Measurements from ENCODE around the gene PXDN. TPM values are rescaled to one million over a fixed set of nuclear protein-coding genes. Genes with fewer than 3 reads are reported as not detected.
"Not testable (repeated sequence)": the region's sequence is repeated elsewhere in the genome, so short reads cannot be mapped to it uniquely, and the experiment has no call there.

PXDN gene
- polyA plus RNA-seq, 3 donors, result 153 to 161 (median 158) TPM

DNA sequence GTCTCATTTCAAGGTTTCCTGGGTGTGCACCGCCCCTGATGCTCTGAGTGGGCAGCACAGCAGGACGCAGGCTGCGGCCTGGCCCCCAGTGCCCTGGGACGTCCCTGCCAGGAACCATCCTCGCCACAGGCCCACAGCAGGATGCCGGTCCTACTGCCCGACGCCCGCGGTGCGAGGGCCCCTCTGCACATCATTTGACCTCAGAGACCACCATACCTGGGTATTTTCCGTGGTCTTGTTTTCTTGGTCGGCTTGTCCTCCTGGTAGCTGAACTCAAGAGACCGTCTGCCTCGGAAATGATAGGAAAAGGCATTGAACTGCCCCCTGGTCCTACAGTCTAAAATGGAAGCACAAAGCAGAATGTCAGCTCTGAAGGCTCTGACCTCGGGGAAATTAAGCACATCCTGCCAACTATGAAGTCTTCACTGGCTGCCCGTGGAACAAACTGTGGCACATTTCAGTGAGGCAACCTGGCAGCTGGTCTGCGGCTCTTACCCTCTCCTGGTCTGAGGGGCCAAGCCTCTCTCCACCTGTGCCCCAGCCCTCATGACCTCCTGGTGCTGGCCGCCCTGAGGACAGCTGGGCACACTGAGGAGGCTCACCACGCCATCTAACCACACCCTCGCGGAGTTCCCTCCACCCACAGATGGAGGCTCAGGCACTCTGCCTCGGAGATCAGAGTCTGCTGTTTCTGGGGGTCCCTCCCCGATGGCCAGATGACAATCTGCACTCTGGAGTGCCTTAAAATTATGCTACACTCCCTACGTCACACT is 105.0 kb downstream of the PXDN start:
- no peak for DNase-seq (ENCODE audit: low read depth in 3 of 3, low spot score in 2 of 3)

DNA sequence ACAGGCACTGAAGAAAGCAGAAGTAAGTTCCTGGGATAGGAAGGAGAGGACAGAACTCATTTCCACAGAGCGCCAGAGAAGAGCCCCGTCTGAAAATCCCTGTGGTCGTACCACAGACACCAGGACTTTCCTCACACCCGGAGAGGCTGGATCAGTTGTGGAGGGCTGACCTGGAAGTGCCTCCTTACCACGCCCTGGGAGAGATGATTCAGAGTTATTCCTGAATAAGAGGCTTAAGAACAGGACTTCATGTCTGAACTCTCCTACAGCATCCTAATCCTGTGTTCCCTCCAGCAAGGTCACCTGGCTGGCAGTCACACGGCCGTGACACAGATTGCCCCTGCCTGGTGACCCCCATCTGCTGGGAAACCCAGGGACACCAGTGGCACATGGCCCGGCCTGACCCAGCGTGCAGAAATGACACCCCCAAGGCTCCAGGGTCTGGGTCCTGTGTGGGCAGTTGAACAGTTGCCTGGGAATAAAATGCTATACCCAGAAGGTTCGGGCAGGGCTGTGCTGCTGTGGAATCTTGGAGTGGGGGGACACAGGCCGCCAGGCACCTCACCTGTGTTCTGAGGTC is 105.9 kb downstream of the PXDN start:
- DNase-seq (ENCODE audit: low read depth in 3 of 3, low spot score in 2 of 3), result no peak

DNA sequence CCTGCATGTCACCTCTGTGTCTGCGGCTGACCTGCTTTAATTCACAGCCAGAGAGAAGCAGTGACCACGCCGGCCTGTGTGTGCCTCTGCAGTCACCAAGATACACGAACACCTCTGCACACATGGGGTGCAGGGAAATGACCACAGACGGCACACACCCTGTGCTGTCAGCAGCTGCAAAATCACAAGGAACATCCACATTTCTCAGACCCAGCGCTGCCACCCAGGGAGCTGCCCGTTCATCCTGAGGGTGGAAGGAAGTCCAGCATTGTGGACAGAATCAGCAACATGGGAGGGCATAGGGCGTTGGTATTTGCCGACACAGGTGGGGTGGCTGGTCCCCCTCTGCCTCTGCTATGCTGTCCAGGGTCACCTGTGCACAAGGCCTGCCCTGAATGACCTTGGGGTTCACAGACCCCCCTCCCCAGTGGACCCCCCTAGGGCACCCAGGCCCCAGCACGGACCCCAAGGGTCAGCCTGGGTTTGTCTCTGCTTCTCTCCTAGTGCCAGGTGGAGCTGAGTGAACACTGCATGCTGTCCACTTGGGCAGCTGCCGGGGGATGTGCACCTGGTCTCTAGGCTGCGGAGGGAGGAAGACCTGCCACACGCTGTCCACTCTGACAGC is 107.4 kb downstream of the PXDN start:
- DNase-seq (ENCODE audit: low read depth in 3 of 3, low spot score in 2 of 3), result no peak

DNA sequence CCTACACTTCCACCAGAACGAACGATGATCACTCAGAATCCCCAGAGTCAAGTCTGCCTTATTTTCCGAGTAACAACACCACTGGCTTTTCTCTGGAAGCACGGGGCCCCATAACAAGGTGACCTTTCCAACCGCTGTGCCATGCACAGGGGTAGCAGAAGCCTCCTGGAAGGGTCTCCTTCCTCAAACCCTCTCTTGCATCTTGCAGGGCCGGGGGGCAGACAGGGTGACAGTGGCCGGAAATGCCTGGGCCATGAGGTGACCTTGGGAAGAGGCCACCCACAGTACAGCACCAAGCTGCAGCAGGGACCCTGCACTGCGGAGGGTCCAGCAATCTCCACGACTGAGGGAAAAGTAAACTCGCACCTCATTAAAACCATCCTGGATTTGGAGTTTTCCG is 108.5 kb downstream of the PXDN start:
- no peak for DNase-seq (ENCODE audit: low read depth in 3 of 3, low spot score in 2 of 3)

DNA sequence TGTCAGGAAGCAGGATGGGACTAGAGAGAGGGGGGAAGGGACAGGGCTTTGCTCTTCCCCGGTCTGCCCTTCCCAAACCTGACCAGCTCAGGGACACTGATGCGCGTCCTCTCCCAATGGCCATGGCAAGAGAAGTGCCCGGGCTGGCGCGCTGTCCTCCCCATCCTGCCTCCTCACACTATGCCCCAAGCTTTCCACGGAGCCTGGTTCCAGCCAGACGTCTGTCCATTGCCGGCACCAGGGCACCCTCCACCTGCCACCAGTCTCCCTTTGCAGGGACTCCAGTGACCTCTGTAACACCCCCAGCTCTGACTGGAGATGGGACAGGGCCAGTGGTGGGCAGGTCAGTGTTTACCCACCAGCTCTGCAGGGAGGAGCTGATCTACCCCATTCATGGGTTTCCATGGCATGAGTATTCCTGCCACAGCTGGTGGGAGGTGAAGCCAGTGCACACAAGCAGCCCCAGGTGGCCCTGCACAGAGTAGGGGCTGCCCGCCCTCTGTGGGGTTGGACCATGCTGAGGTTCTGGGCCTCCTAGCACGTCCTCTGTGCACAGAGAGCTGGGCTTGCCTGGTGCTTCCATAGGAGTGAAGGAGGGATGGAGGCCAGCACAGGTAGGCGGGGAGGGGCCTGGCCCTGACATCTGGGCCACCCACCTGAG is 109.5 kb downstream of the PXDN start:
- no peak for DNase-seq (ENCODE audit: low read depth in 3 of 3, low spot score in 2 of 3)

DNA sequence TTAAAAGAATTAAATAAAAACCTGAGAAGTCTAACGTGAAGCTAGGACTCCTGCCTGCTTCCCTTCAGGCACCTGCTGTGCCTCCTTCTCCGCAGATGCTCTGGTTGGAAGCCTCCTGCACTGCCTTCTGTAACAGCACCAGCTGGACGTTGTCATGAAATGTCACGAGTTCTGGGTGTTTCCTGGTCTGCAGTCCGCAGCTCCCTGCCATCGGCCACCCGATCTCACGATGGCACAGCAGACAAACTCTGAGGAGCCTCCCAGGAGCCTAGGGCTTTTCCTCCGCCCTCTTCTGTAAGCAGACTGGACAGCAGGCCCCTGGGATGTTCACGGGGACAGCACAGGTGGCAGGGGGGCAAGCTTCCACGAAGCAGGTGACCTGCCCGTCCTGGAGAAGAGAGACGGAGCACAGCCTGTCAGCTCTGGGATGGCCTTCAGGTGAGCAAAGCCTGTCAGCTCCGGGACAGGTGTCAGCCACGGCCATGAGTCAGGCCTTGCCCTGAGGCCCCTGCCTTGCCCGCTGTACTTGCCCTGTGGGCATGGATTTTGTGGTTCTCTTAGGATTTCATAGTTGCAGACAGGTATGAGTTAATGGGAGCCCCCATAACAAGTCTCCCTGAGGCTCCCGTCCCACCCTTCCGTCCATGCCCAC is 110.3 kb downstream of the PXDN start:
- peak in 1 of 3 donors; percentile 38 for DNase-seq (ENCODE audit: low read depth in 3 of 3, low spot score in 2 of 3)

DNA sequence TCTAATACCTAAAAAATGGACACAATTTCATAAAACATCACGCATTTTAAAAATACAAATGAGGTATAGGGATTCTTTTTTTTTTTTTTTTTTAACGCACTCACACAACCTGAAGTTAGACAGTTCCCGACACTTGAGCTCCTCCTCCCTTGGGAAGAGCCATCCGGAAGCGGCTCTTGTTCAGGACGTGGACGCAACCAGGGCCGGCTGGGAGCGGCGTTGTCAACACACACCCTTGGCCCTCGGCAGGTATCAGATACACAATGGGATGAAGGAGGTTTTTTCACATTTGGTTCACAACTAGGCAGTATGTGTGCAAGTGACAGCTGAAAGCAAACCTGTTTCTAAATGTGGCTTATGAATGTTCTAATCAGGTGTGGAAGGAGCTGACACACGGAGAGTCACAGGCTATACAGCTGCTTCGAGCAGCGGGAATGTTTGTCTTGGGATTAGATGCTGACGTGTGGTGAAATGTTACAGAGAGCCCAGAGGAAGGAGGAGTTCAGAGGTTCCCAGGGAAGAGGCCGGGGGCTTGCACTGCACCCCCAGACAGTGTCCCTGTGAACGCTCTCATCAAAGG is 111.1 kb downstream of the PXDN start:
- DNase-seq (ENCODE audit: low read depth in 3 of 3, low spot score in 2 of 3), result no peak

DNA sequence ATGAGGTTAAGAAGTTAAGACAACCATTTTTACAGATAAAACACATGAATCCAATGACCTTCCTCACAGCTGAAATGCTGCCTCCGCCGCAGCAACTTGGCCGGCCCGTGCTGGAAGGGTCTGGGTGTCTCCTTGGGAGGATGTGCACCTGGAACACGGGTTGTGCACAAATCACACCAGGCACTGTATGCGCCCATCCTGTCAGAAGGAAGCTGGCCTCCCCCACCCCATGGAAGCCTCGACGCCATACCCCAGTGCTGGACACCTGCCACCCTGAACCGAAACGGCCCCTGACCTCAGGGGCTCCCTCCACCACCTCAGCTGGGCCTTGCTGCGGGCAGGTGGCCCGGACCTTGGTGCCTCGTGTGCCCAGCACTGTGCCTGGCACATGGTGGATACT is 111.8 kb downstream of the PXDN start:
- DNase-seq (ENCODE audit: low read depth in 3 of 3, low spot score in 2 of 3), result no peak

DNA sequence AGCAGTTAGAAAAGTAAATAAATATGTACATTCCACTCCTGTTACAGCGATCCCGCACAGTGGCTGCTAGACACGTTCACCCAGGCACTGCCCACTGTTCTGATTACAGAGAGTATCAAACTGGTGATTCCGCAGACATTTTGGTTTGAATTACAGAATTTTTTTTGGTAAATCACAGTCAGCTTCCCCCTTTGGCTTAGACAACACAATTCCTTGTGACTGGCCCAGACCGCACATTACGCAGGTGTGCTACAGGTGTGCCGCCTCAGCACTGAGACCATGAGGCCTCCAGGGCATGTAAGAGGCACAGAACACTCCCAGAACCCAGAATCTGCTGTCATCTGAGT is 112.3 kb downstream of the PXDN start:
- DNase-seq (ENCODE audit: low read depth in 3 of 3, low spot score in 2 of 3), result no peak

DNA sequence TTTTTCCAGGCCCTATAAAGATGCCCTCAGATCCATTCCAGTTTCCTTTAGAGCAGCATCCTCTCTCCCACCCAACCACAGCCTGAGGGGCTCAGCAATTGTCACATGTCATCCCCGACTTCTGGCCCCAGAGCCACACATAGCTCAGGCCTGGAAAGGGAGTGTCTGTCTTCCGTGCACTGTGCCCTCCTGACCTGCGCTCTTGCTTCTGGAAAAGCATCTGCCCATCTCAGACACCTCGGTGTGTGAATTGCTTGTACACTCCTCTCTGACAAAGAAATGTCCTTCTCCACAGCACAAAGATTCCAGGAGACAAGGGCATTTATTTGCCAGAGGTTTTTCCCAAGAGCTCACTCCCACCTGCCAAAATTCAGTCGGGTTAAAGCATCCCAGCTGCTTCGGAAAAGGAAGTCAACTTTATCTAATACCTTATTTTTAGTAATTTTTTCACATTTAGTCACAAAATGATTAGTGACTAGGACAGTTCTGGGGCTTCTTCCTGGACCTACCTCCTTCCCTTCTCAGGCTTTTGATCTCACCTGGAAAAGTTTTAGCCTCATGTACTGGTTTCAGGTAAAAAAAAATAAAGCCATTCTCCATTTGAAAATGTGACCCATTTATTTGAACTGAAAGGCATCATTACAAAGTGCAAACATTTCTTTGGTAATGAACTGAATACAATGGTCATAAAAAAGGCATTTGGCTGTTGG is 112.9 kb downstream of the PXDN start:
- DNase-seq (ENCODE audit: low read depth in 3 of 3, low spot score in 2 of 3), result no peak

DNA sequence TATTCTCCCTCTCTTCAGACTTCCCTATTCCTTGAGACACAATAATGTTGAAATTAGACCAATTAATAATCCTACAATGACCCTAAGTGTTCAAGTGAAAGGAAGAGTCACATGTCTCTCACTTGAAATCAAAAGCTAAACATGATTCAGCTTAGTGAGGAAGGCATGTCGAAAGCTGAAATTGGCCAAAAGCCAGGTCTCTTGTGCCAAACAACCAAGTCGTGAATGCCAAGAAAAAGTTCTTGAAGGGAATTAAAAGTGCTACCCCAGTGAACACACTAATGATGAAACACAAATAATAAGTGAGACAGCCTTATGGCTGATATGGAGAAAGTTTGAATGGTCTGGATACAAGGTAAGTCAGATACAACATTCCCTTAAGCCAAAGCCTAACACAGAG is 115.4 kb downstream of the PXDN start:
- no peak for DNase-seq (ENCODE audit: low read depth in 3 of 3, low spot score in 2 of 3)

DNA sequence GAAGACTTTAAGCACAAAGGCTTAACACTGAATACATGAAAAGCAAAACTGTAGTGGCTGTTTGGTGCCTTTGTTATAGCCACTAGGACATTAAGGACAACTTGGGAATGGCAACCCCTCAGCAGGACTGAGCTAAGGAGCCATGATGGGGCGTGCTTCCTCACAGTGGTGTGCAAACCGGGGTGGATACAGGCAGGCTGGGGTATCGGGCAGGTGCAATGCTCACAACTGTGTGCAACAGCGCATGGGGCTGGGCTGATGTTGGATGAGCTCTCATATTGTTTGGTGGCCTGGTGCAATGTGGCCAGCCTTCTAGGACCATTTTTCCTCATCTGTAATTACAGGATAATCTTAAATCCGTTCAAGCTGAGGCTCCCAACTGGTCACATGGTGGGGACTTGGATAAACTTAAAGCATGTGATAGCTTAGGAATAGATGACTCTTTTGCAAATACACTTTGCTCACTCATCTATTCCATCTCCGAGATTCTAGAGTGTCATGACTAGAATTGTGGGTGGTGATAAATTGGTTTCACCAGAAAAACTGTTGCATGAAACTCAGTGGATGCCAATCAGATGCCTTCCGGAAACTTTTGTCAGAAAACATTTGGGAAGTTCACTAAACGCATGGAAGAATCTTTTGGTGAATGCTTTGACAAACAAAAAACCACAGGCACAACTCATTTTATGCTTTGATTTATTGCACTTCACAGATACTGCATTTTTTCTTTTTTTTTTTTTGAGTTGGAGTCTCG is 116.5 kb downstream of the PXDN start:
- DNase-seq (ENCODE audit: low read depth in 3 of 3, low spot score in 2 of 3), result no peak

DNA sequence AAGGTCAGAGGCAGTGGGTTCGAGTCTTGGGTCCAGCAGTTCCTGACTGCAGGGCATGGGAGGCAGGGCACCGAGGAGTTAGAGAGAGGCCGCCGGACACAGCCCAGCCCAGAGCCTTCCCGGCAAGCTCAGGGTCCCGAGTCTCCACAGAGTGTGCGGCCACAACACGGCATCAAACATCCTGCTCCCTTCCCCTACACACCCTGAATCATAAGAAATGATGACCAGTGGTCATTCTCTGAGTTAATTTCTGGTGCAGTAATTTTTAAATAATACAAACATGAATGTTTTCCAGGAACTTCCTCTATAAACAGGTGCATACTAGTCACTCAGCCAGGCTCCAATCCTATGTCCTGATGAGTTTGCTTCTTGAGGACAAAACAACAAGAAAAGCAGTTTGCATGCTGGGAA is 118.0 kb downstream of the PXDN start:
- DNase-seq (ENCODE audit: low read depth in 3 of 3, low spot score in 2 of 3), result no peak

DNA sequence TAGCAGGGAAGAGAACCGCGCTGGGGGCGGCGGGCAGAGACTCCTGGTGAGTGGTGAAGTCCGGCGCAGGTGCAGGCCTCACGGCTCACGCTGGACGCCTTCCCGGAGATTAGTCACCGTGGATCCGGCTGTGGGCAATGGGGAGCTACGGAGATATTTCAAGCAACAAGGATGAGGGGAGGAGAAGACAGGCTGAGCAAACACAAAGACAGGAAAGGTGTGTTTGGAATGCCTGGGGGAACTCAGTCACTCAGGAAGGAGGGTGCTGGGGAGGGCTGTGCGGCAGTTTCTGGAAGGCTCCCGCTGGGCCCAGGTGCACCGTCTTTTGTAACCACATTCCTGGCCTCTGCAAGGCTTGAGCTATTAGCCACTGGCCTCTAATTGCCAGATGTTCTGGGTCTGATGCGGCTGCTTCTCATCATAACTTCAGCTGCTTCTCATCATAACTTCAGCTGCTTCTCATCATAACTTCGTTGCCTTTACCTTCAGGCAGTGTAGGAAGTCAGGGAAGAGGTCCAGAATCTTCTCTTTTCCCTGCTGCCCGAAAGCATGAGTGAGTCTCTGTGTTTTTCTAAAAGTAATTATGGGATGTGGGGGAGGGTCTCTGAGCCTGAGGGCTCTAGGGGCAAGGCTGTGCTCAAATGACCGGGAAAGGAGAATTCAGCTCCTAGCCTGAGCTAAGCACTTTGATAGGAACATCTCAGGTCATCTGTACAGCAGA is 118.9 kb downstream of the PXDN start:
- DNase-seq (ENCODE audit: low read depth in 3 of 3, low spot score in 2 of 3), result peak in 1 of 3 donors; percentile 43

DNA sequence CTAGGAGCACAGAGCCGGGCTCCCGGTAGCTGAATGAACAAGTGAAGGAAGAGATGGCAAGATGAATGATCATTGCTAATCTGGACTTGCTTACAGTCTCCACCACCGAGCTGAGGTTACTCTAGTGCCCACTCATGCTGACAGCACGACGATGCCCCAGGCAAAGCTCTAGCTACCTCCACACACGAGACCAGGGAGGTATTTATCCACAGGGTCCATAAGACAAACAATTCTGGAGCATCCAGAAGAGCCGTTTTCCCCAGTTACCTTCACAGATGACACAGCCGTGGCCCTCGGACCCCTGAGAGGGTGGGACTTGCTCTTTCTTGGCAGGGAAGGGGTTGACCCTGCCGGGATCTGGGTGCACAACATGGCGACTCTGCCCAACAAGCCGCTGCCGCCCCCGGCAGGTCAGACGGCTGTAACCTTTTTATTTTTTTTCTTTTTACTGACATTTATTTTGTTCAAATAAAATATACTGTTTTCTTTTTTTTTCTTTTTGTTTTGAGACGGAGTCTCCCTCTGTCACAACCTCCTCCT is 120.3 kb downstream of the PXDN start:
- DNase-seq (ENCODE audit: low read depth in 3 of 3, low spot score in 2 of 3), result no peak

DNA sequence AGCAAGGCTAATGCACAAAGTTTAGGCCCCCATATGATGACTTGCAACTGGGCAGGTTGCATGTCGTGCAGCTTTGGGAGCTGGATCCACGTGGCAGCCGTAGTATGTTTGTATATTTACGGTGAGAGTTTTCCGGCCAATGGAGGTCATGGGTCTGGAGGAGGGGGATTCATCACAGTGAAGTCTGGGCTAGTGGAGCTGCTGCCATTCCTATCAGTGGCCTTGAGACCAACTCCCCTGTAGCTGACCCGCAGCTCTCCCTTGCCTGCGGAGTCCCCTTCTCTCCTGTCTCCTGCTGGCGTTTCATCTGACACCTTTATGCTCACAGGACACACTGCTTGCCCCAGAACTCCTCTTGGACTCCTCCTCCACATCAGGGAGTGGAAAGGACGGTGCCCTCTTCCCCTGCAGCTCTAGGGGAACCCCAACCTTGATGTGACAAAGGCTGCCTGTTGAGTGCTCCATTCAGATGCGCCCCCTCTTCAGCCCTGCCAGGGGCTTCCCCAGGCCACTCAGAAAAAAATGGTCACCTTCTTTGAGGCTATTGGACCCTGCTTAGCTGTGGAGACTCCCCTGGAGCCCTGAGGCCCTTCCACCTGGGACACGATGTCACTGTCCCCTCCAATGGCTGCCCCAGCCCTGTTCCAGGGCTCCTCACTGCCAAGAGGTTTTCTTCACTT is 121.7 kb downstream of the PXDN start:
- no peak for DNase-seq (ENCODE audit: low read depth in 3 of 3, low spot score in 2 of 3)

DNA sequence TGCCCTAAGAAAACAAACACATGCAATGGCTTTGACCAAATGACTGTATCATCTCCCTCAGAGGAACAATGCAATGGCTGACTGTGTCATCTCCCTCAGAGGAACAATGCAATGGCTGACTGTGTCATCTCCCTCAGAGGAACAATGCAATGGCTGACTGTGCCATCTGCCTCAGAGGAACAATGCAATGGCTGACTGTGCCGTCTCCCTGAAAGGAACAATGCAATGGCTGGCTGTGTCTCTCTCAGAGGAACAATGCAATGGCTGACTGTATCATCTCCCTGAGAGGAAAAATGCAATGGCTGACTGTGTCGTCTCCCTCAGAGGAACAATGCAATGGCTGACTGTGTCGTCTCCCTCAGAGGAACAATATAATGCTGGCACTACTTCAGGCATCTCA is 122.3 kb downstream of the PXDN start:
- DNase-seq (ENCODE audit: low read depth in 3 of 3, low spot score in 2 of 3), result not testable (repeated sequence)

DNA sequence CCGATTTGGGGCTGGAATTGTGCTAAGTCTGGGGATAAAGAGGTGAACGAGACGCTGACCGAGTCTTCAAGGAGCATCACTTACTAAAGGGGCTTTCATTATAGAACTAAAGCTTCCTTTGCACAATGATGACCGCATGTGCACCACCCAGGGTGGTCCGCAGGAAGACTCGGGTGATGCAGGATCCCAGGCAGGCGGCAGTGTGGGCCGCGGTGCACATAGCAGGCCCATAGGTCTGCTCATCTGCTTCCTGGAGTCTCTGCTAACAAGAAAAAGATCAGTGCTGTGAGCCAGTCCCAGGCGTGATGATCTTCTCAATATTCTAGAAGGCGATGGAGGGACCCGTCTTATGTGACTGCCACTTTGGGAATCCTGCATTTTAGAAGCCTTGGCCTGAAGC is 122.8 kb downstream of the PXDN start:
- DNase-seq (ENCODE audit: low read depth in 3 of 3, low spot score in 2 of 3), result no peak
